HCT116 (cell line): ENCODE measurements around the gene PLCB1. TPM values are rescaled to one million over a fixed set of nuclear protein-coding genes. Genes with fewer than 3 reads are reported as not detected.

ENCODE experiments used
- ATAC-seq: fragments of 200-7000 bp; cut with Tn5 transposase; 2 replicates; pipeline ENCODE4 v1.9.1; 2020; ENCODE audit warnings: mild to moderate bottlenecking, moderate library complexity
- BruUV-seq: library from RNA; stranded (reverse); fragments of 400-500 nt; replicated peaks from 2 replicates; lab custom pipeline; 2021; lab: Mats Ljungman, UMichigan
- CTCF ChIA-PET: fragments of 300-600 bp; sonication (Branson Sonifier 250); formaldehyde crosslinking; loops from one replicate; lab custom pipeline; 2021; ENCODE audit warnings: antibody characterized with exemption; lab: Charles Lee
- POLR2A ChIA-PET: fragments of 300-600, 350-600 bp; sonication (Branson Sonifier 250); formaldehyde crosslinking; loops from one replicate; lab custom pipeline; 2021; ENCODE audit warnings: antibody characterized with exemption; lab: Charles Lee
- RAD21 ChIA-PET, 2 experiments: fragments of 300-600 bp; sonication (Branson Sonifier 250); formaldehyde crosslinking; loops; one replicate each; lab custom pipeline; 2023; ENCODE audit warnings: low total read pairs in 2 of 2; ENCODE audit not compliant: uncharacterized antibody in 2 of 2, unreplicated experiment in 2 of 2, low non-redundant PET in 1 of 2; lab: Charles Lee
- DNase-seq: peaks from one replicate; pipeline ENCODE4 v3.0.0-alpha.2; 2010; ENCODE audit warnings: low read depth, low spot score
- H2AFZ ChIP-seq: fragments of 200-600 bp; shearing (Covaris generic), sonication (generic); 2 replicates; pipeline ENCODE4 v1.6.1; 2017; ENCODE audit warnings: low read depth, mixed run types, mixed read lengths, antibody characterized with exemption, low read length; ENCODE audit not compliant: poor library complexity, severe bottlenecking
- H3K27ac ChIP-seq: 2 replicates; pipeline ENCODE4 v1.5.1; 2012; ENCODE audit warnings: low read depth, low read length
- H3K27me3 ChIP-seq: fragments of 200-600 bp; sonication (generic); 2 replicates; pipeline ENCODE4 v1.6.1; 2016; ENCODE audit warnings: mixed run types, low read length, mixed read lengths; ENCODE audit not compliant: insufficient read depth
- H3K36me3 ChIP-seq, 2 experiments: fragments of 200-500 bp in 1 of 2; fragments of 200-600 bp in 1 of 2; sonication (Bioruptor generic) in 1 of 2; sonication (generic) in 1 of 2; 2 replicates each; pipeline versions ENCODE4 v1.5.1 to v1.6.1; 2014 to 2016; ENCODE audit warnings: low read length in 2 of 2, inconsistent platforms in 1 of 2, mixed read lengths in 1 of 2, mixed run types in 1 of 2; ENCODE audit not compliant: insufficient read depth in 2 of 2, control insufficient read depth in 1 of 2
- H3K4me1 ChIP-seq, 2 experiments: fragments of 200-600 bp in 1 of 2; sonication (generic) in 1 of 2; 2 replicates each; pipeline versions ENCODE4 v1.5.1 to v1.6.1; 2012 to 2017; ENCODE audit warnings: low read length in 2 of 2, inconsistent platforms in 1 of 2, mild to moderate bottlenecking in 1 of 2, mixed read lengths in 1 of 2, mixed run types in 1 of 2, moderate library complexity in 1 of 2; ENCODE audit not compliant: insufficient read depth in 2 of 2, control insufficient read depth in 1 of 2
- H3K4me2 ChIP-seq: fragments of 200-600 bp; sonication (generic); 2 replicates; pipeline ENCODE4 v1.6.1; 2017; ENCODE audit warnings: mixed run types, low read length, mixed read lengths
- H3K4me3 ChIP-seq, 2 experiments: fragments of 200-600 bp in 1 of 2; sonication (generic) in 1 of 2; replicated peaks in 1 of 2; 2 replicates each; pipeline ENCODE4 v1.5.1; 2011 to 2016; ENCODE audit warnings: low read length in 2 of 2, control low read depth in 1 of 2, low read depth in 1 of 2, mild to moderate bottlenecking in 1 of 2, mixed read lengths in 1 of 2, mixed run types in 1 of 2
- H3K79me2 ChIP-seq: fragments of 200-600 bp; sonication (generic); 2 replicates; pipeline ENCODE4 v1.6.1; 2017; ENCODE audit warnings: mild to moderate bottlenecking, mixed run types, low read length, moderate library complexity, mixed read lengths; ENCODE audit not compliant: insufficient read depth
- H3K9ac ChIP-seq: fragments of 200-600 bp; sonication (generic); 2 replicates; pipeline ENCODE4 v1.6.1; 2016; ENCODE audit warnings: low read length, mixed read lengths
- H3K9me2 ChIP-seq: fragments of 200-600 bp; sonication (generic), shearing (Covaris generic); 2 replicates; pipeline ENCODE4 v1.6.1; 2017; ENCODE audit warnings: mixed run types, mild to moderate bottlenecking, moderate library complexity; ENCODE audit not compliant: insufficient read depth
- H3K9me3 ChIP-seq, 2 experiments: fragments of 200-500 bp in 1 of 2; fragments of 200-600 bp in 1 of 2; sonication (Bioruptor generic) in 1 of 2; sonication (generic) in 1 of 2; 2 replicates each; pipeline ENCODE4 v1.6.1; 2014 to 2017; ENCODE audit warnings: low read length in 2 of 2, mixed read lengths in 2 of 2, inconsistent platforms in 1 of 2, low read depth in 1 of 2, mild to moderate bottlenecking in 1 of 2, mixed run types in 1 of 2, moderate library complexity in 1 of 2; ENCODE audit not compliant: control insufficient read depth in 1 of 2, insufficient read depth in 1 of 2
- H4K20me1 ChIP-seq: fragments of 200-600 bp; sonication (generic), shearing (Covaris generic); 2 replicates; pipeline ENCODE4 v1.6.1; 2017; ENCODE audit warnings: mixed run types, mild to moderate bottlenecking, moderate library complexity; ENCODE audit not compliant: insufficient read depth
- CBX3 ChIP-seq: IDR thresholded peaks from 2 replicates; pipeline ENCODE4 v1.6.1; 2012; ENCODE audit warnings: low read depth
- CEBPB ChIP-seq: IDR thresholded peaks from 2 replicates; pipeline ENCODE4 v1.6.1; 2012; ENCODE audit warnings: low read depth
- ELF1 ChIP-seq: IDR thresholded peaks from 2 replicates; pipeline ENCODE4 v1.6.1; 2012; ENCODE audit warnings: low read depth, borderline replicate concordance
- EZH2 ChIP-seq: fragments of 200-600 bp; sonication (generic); IDR thresholded peaks from 2 replicates; pipeline ENCODE4 v1.6.1; 2017; ENCODE audit warnings: antibody characterized with exemption, mixed run types
- EZH2phosphoT487 ChIP-seq: fragments of 200-600 bp; IDR thresholded peaks from 2 replicates; pipeline ENCODE4 v1.6.1; 2018; ENCODE audit warnings: antibody characterized with exemption, borderline replicate concordance
- FOSL1 ChIP-seq: IDR thresholded peaks from 2 replicates; pipeline ENCODE4 v1.6.1; 2012; ENCODE audit warnings: low read depth
- JUND ChIP-seq: IDR thresholded peaks from 2 replicates; pipeline ENCODE4 v1.6.1; 2012
- POLR2A ChIP-seq: IDR thresholded peaks from 2 replicates; pipeline ENCODE4 v1.7.0; 2011; ENCODE audit warnings: borderline replicate concordance; ENCODE audit not compliant: insufficient read depth, insufficient read length; ENCODE audit errors: extremely low read depth
- POLR2AphosphoS5 ChIP-seq: IDR thresholded peaks from 2 replicates; pipeline ENCODE4 v1.6.1; 2011; ENCODE audit warnings: mild to moderate bottlenecking, low read depth, low read length, moderate library complexity
- RAD21 ChIP-seq: IDR thresholded peaks from 2 replicates; pipeline ENCODE4 v1.6.1; 2012; ENCODE audit warnings: low read depth, mild to moderate bottlenecking
- SIN3A ChIP-seq: IDR thresholded peaks from 2 replicates; pipeline ENCODE4 v1.6.1; 2012; ENCODE audit warnings: low read depth
- SRF ChIP-seq: IDR thresholded peaks from 2 replicates; pipeline ENCODE4 v1.6.1; 2012; ENCODE audit warnings: low read depth
- TCF7L2 ChIP-seq: IDR thresholded peaks from 2 replicates; pipeline ENCODE4 v1.7.0; 2011; ENCODE audit warnings: borderline replicate concordance, inconsistent platforms; ENCODE audit not compliant: insufficient read depth, insufficient read length; ENCODE audit errors: extremely low read depth
- ZFX ChIP-seq: fragments of 450-650 bp; IDR thresholded peaks from 2 replicates; pipeline ENCODE4 v1.6.1; 2017
- intact Hi-C: fragments of 100-400 bp; cut with micrococcal nuclease; formaldehyde crosslinking; loops from 2 replicates; pipeline ENCODE4 v1.10.0; 2022
- total RNA-seq: library from RNA; stranded (reverse); gene quantifications from one replicate; pipeline ENCODE4 v1.2.1, GENCODE V29; 2021; ENCODE audit not compliant: unreplicated experiment
- TF ChIP-seq, protein P1 (sequence below): IDR thresholded peaks from 2 replicates; pipeline ENCODE4 v1.6.1; 2012
- TF ChIP-seq, protein P2 (sequence below): IDR thresholded peaks from 2 replicates; pipeline ENCODE4 v1.6.1; 2011; ENCODE audit warnings: mild to moderate bottlenecking, low read length, moderate library complexity; ENCODE audit not compliant: insufficient replicate concordance; ENCODE audit errors: extremely low read depth
- TF ChIP-seq, protein P3 (sequence below): IDR thresholded peaks from 2 replicates; pipeline ENCODE4 v1.6.1; 2012; ENCODE audit warnings: low read depth

Gene PLCB1
- total RNA-seq, 1 experiment from 2014 or later, result 15.8 TPM

DNA sequence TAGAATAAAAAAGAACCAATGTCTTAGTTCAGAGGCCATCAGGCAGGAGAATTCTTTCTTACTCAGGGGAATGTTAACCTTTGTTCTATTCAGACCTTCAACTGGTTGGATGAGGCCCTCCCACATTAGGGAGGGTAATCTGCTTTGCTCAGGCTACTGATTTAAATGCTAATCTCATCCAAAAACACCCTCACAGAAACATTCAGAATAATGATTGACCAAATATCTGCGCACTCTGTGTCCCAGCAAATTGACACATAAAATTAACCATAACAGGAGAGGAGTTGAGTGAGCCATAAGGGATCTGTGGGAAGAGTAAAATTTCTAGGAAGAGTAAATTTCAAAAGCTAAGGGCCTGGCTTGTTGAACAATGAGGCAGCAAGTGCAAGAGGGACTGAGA is 702.8 kb downstream of the PLCB1 start:
- no peaks in the 10 kb centered on the region for H3K79me2 ChIP-seq
- CTCF ChIA-PET, result no interaction called here
- BruUV-seq, result no TSS peak
- H3K36me3 ChIP-seq, result no peaks in the 10 kb centered on the region
- RAD21 ChIA-PET, result no interaction called here
- DNase-seq (no peak), ATAC-seq (no peak)
- H3K9ac ChIP-seq, result no peak overlapping the region
- H2AFZ ChIP-seq, result no peak overlapping the region
- H3K27ac ChIP-seq, result no peak overlapping the region
- intact Hi-C loops, result no loop called here
- no peak overlapping the region for H3K4me2 ChIP-seq
- H3K9me3 ChIP-seq, result no peaks in the 10 kb centered on the region
- POLR2A ChIA-PET, result no interaction called here
- no peaks in the 10 kb centered on the region for H4K20me1 ChIP-seq
- no peak overlapping the region for H3K4me3 ChIP-seq
- no peaks in the 10 kb centered on the region for H3K9me2 ChIP-seq
- no peaks in the 10 kb centered on the region for H3K4me1 ChIP-seq
- no peaks in the 10 kb centered on the region for H3K27me3 ChIP-seq
- TF ChIP-seq, protein P1, sequence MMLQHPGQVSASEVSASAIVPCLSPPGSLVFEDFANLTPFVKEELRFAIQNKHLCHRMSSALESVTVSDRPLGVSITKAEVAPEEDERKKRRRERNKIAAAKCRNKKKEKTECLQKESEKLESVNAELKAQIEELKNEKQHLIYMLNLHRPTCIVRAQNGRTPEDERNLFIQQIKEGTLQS, result no peak
- TF ChIP-seq EZH2, result no peak
- no peak for TF ChIP-seq SIN3A
- TF ChIP-seq CBX3, result no peak
- TF ChIP-seq RAD21, result no peak
- no peak for TF ChIP-seq EZH2phosphoT487
- TF ChIP-seq, protein P2, sequence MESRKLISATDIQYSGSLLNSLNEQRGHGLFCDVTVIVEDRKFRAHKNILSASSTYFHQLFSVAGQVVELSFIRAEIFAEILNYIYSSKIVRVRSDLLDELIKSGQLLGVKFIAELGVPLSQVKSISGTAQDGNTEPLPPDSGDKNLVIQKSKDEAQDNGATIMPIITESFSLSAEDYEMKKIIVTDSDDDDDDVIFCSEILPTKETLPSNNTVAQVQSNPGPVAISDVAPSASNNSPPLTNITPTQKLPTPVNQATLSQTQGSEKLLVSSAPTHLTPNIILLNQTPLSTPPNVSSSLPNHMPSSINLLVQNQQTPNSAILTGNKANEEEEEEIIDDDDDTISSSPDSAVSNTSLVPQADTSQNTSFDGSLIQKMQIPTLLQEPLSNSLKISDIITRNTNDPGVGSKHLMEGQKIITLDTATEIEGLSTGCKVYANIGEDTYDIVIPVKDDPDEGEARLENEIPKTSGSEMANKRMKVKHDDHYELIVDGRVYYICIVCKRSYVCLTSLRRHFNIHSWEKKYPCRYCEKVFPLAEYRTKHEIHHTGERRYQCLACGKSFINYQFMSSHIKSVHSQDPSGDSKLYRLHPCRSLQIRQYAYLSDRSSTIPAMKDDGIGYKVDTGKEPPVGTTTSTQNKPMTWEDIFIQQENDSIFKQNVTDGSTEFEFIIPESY, result no peak
- no peak for TF ChIP-seq POLR2A
- no peak for TF ChIP-seq CEBPB
- no peak for TF ChIP-seq ELF1
- no peak for TF ChIP-seq ZFX
- TF ChIP-seq, protein P3, sequence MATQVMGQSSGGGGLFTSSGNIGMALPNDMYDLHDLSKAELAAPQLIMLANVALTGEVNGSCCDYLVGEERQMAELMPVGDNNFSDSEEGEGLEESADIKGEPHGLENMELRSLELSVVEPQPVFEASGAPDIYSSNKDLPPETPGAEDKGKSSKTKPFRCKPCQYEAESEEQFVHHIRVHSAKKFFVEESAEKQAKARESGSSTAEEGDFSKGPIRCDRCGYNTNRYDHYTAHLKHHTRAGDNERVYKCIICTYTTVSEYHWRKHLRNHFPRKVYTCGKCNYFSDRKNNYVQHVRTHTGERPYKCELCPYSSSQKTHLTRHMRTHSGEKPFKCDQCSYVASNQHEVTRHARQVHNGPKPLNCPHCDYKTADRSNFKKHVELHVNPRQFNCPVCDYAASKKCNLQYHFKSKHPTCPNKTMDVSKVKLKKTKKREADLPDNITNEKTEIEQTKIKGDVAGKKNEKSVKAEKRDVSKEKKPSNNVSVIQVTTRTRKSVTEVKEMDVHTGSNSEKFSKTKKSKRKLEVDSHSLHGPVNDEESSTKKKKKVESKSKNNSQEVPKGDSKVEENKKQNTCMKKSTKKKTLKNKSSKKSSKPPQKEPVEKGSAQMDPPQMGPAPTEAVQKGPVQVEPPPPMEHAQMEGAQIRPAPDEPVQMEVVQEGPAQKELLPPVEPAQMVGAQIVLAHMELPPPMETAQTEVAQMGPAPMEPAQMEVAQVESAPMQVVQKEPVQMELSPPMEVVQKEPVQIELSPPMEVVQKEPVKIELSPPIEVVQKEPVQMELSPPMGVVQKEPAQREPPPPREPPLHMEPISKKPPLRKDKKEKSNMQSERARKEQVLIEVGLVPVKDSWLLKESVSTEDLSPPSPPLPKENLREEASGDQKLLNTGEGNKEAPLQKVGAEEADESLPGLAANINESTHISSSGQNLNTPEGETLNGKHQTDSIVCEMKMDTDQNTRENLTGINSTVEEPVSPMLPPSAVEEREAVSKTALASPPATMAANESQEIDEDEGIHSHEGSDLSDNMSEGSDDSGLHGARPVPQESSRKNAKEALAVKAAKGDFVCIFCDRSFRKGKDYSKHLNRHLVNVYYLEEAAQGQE, result no peak
- TF ChIP-seq FOSL1, result no peak
- TF ChIP-seq JUND, result no peak
- TF ChIP-seq TCF7L2, result no peak
- TF ChIP-seq POLR2AphosphoS5, result no peak
- TF ChIP-seq SRF, result no peak
